Left renal pelvis (tissue), 4 donors: ENCODE data around the gene QPRT. TPM values are rescaled to one million over a fixed set of nuclear protein-coding genes. Genes with fewer than 3 reads are reported as not detected.
"Not testable (repeated sequence)": the region's sequence is repeated elsewhere in the genome, so short reads cannot be mapped to it uniquely, and the experiment has no call there.

Experiments used
- DNase-seq, 4 donors: peaks; one replicate each; pipeline ENCODE4 v3.0.0-alpha.2; 2013; ENCODE audit warnings: low read depth in 4 of 4, low spot score in 3 of 4
- polyA plus RNA-seq, 4 donors: library from polyadenylated mRNA; unstranded; fragments of 120-200 nt; gene quantifications; one replicate each; pipeline ENCODE4 v1.2.1, GENCODE V29; 2013; ENCODE audit not compliant: insufficient read length in 4 of 4

Gene QPRT
- polyA plus RNA-seq, 4 donors, result 89.1 to 190 (median 133) TPM

DNA sequence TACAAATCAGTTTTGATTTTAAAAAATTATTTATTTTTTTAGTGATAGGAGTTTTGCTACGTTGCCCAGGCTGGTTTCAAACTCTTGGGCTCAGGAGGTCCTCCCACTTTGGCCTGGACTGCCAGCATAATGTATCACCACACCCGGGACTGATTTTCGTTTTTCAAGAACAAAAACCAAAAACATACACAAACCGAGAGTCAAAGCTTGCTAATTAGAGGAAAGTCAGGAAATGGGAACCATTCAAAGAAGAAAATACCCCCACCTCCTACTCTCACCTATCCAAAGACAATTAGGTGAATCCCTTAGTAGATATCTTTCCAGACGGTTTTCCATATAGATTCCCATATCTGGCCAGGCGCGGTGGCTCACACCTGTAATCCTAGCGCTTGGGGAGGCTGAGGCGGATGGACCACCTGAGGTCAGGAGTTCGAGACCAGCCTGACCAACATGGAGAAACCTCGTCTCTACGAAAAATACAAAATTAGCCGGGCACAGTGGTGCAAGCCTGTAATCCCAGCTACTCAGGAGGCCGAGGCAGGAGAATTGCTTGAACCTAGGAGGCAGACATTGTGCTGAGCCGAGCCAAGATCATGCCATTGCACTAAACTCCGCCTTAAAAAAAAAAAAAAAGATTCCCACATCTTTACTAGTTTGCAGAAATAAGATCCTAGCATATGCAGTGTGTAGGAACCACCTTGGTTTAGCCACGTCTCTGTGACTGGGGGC is 16.8 kb upstream of the QPRT start:
- no peak for DNase-seq

DNA sequence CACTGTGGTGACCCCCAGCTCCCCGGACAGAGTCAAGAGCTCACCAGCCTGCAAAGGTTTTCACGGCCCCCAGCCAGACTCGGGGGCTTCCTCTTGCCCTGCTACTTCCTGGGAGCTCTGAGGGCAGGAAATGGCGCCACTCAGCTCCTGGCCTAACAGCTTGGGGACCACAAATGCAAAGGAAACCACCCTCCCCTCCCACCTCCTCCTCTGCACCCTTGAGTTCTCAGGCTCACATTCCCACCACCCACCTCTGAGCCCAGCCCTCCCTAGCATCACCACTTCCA is 16.3 kb upstream of the QPRT start:
- DNase-seq, result no peak

DNA sequence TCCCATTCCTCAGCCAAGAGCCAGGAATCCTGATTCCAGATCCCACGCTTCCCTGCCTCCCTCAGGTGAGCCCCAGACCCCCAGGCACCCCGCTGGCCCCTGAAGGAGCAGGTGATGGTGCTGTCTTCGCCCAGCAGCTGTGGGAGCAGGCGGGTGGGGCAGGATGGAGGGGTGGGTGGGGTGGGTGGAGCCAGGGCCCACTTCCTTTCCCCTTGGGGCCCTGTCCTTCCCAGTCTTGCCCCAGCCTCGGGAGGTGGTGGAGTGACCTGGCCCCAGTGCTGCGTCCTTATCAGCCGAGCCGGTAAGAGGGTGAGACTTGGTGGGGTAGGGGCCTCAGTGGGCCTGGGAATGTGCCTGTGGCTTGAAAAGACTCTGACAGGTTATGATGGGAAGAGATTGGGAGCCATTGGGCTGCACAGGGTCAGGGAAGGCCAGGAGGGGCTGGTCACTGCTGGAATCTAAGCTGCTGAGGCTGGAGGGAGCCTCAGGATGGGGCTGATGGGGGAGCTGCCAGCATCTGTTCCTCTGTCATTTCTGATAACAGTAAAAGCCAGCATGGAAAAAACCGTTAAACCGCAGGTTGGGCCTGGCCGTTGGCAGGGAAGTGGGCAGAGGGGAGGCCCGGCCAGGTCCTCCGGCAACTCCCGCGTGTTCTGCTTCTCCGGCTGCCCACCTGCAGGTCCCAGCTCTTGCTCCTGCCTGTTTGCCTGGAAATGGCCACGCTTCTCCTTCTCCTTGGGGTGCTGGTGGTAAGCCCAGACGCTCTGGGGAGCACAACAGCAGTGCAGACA is 15.8 kb upstream of the QPRT start, which contains the start of gene SPN:
Gene SPN (plus strand): TSS at position 232 of the 791 bp plus-strand sequence. CDS start 482 bp downstream, at position 714.
- no peak for DNase-seq

DNA sequence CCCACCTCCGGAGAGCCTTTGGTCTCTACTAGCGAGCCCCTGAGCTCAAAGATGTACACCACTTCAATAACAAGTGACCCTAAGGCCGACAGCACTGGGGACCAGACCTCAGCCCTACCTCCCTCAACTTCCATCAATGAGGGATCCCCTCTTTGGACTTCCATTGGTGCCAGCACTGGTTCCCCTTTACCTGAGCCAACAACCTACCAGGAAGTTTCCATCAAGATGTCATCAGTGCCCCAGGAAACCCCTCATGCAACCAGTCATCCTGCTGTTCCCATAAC is 15.2 kb upstream of the QPRT start:
- no peak for DNase-seq

DNA sequence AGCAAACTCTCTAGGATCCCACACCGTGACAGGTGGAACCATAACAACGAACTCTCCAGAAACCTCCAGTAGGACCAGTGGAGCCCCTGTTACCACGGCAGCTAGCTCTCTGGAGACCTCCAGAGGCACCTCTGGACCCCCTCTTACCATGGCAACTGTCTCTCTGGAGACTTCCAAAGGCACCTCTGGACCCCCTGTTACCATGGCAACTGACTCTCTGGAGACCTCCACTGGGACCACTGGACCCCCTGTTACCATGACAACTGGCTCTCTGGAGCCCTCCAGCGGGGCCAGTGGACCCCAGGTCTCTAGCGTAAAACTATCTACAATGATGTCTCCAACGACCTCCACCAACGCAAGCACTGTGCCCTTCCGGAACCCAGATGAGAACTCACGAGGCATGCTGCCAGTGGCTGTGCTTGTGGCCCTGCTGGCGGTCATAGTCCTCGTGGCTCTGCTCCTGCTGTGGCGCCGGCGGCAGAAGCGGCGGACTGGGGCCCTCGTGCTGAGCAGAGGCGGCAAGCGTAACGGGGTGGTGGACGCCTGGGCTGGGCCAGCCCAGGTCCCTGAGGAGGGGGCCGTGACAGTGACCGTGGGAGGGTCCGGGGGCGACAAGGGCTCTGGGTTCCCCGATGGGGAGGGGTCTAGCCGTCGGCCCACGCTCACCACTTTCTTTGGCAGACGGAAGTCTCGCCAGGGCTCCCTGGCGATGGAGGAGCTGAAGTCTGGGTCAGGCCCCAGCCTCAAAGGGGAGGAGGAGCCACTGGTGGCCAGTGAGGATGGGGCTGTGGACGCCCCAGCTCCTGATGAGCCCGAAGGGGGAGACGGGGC is 14.7 kb upstream of the QPRT start:
- no peak for DNase-seq

DNA sequence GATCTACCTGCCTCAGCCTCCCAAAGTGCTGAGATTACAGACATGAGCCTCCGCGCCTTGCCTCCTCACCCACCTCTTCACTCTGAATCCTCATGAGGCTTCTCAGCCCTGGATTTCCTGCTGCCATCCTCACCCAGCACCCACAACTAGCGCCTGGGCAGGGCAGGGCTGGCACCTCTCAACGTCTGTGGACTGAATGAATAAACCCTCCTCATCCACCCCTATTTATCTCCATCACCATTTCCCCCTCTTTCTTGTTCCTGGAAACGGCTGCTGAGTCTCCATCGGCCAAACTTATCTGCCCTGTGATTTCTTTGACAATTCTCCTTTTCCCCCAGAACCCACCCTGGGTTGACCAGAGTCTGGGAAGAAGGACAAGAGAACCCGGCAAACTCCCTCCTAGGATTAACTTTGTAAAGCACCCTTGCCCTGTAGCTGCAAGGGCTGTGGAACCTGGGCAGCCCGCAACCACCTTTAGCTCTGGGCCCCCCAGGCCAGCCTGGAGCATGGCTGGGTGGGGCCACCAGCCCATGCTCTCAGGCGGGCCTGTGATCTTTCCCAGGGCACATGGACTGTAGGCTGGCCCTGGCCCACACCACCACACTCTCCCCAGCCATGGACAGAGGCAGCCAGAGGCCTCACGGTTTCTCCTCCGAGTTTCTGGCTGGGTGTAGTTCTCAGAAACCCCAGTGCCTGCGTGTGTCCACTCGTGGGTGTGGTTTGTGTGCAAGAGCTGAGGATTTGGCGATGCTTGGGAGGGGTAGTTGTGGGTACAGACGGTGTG is 13.5 kb upstream of the QPRT start:
- no peak for DNase-seq

DNA sequence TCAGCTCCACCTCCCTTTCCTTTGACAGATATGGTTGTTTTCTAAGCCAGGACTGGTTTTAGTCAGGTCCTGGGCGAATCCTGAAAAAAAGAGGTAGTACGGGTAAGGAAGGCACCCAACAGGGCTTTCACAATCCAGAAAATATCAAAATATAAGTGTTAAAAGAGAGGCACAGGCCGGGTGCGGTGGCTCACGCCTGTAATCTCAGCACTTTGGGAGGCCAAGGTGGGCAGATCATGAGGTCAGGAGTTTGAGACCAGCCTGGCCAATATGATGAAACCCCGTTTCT is 11.7 kb upstream of the QPRT start:
- not testable (repeated sequence) for DNase-seq

DNA sequence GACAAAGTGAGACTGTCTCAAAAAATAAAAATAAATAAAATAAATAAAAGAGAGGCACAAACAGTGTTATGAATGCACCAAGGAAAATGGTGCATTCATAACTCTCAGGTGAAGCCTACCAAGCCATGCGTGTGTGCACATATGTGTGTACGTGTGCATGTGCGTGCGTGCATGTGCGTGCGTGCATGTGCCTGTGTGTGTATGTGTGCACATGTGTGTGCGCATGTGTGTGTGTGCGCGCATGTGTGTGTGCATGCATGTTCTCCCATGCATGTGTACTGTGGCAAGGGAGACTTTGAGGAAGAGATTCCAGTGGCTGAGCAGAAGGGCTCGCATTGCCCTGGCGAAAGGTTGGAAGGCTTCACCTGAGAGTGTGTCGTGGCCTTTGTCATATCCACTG is 11.2 kb upstream of the QPRT start:
- DNase-seq, result no peak

DNA sequence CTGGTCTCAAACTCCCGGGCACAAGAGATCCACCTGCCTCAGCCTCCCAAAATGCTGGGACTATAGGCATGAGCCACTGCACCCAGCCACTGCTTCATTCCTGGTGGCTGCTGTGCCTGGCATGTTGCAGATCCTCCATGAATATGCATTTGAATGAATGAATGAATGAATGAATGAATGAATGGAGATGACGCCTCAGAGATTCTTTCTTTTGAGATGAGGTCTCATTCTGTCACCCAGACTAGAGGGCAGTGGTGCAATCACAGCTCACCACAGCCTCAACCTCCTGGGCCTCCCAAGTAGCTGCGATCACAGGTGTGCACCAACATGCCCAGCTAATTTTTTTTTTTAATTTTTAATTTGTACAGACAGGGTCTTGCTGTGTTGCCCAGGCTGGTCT is 10.7 kb upstream of the QPRT start:
- no peak for DNase-seq

DNA sequence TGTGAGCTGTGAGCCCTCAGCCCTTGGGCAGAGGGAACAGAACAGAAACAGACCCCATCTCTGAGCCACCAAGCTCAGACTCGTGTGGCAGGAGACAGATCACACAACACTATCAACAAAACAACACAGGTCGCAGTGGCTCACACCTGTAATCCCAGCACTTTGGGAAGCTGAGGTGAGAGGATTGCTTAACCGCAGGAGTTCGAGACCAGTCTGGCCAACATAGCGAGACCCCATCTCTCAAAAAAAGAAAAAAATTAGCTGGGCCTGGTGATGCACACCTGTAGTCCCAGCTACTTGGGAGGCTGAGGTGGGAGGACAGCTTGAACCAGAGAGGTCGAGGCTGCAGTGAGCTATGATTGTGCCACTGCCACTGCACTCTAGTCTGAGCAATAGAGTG is 5.5 kb upstream of the QPRT start:
- DNase-seq, result no peak

DNA sequence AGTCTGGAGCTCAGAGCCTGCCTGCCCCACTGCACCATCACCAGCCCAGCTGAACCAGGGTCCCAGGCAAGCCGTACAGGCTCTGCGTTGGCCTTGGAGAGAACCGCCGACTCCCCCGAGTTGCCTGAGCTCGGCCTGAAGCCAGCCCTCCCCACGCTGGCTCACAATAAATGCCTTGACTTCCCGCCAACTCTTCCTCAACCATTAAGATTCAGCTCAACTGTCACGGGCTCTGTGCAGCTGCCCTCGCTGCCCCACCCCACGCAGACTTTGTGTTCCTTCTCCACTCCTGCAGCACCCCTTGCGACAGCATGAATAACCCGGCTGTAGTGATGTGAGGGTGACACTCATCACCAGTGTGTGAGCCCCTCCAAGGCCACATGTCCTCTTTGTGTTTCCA is 4.8 kb upstream of the QPRT start:
- DNase-seq, result no peak

DNA sequence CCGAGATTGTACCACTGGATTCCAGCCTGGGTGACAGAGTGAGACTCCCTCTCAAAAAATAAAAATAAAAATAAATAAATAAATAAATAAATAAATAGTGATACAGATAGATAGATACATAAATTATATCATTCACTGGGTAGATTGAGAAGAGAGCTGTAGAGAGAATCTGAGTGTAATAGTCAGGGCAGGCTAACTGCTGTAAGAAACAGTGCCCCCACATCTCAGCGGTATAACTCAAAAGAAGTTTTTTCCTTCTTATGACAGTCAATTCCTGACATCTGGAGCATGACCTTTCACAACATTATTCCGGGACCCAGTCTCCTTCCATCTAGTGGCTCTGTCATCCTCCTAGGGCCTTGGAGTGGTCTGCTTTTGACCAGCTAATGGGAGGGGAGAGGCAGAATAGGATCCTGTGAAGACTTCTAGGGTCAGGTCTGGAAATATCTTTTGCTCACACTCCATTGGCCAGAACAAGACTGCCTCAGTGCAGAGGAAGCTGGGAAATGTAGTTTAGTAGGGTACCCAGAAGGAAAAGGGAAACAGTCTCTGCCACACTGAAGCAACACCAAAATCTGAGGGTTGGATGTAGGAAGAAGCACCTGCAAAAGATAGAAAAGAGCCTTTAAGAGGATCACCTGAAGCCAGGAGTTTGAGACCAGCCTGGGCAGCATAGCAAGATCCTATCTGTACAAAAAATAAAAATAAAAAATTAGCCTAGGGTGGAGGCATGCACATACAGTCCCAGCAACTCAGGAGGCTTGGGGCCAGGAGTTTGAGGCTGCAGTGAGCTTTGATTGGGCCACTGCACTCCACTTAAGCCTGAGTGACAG is 3.0 kb upstream of the QPRT start:
- DNase-seq, result no peak

DNA sequence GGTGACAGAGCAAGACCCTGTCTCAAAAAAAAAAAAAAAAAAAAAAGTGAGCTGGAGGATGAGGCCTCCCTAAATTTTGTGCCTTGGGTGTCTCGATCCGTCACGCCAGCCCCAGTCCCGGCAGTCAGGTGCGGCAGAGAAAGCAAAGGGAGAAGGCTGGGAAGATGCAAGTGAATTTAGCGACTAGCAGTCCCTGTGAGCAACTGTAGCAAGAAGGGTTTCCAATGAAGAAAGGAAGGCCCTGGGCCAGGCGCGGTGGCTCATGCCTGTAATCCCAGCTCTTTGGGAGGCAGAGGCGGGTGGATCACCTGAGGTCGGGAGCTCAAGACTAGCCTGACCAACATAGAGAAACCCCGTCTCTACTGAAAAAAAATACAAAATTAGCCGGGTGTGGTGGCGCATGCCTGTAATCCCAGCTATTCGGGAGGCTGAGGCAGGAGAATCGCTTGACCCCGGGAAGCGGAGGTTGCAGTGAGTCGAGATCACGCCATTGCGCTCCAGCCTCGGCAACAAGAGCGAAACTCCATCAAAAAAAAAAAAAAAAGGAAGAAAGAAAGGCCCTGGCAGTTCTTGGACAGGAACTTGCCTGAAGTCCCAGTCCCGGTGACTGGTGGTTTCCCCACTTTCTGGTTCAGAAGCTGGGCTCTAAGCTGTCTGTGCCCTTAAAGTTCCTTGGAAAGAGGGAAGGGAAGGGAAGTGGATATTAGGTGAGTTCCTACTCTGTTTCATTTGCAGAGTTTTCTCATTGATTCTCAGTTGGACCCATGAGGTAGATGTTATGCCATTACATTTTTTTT is 1.8 kb upstream of the QPRT start:
- DNase-seq, result no peak

DNA sequence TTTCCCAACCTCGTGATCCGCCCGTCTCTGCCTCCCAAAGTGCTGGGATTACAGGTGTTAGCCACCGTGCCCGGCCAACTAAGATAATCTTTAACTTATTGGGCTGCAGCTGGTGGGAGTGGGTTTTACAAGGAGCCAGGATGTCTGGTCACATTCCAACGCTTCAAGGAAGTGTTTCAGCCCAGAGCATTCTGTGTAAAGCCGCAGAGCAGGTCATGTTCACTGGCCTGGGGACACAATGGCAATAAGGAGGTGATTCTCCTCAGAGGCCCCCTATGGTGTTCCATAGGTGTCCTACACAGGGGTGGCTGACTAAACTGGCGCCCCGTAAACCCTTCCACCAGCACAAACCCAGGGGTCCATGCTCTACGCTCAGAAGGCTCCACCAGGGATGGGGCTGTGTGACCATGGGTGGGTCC is 1.2 kb downstream of the QPRT start:
- peak in 2 of 4 donors; percentile 51 to 59 for DNase-seq

DNA sequence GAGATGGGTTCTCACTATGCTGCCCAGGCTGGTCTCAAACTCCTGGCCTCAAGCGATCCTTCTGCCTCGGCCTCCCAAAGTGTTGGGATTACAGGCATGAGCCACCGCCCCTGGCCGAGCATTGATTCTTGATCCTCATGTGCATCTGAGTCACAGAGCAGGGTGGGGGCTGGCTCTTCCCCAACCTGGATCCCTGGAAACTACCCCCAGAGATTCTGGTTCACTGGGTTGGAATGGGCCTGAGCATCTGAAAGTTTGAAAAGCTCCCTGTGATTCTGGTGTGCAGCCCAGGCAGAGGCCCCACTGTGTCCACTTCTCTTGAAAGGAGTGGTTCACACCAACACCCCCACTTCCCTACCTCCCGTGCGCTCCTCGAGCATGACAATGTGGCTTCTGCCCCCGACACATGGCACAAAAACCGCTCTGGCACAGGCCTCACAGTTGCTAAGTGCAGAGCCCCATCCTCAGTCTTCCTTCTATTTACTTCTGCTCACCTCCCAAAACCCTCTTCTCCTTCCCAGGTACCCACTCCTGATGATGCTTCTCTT is 4.6 kb downstream of the QPRT start:
- DNase-seq, result no peak

DNA sequence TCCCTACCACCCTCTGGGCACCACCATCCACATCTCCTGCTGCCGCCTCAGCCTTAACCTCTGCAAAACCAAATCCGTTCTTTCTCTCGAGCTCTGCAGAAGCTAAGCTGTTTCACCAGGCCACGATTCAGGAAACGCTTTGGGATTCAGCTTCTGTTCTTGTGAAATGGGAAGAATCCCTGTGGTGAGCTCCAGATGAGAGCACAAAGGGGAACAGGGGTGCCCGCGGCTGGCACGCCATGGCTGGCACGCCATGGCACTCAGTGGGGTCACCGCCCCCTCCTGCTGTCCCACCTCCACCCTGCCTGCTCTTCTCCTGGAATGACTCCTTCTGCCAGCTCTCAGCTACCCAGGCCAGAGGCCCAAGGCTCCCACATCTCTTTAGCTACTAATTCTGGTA is 5.7 kb downstream of the QPRT start:
- no peak for DNase-seq

DNA sequence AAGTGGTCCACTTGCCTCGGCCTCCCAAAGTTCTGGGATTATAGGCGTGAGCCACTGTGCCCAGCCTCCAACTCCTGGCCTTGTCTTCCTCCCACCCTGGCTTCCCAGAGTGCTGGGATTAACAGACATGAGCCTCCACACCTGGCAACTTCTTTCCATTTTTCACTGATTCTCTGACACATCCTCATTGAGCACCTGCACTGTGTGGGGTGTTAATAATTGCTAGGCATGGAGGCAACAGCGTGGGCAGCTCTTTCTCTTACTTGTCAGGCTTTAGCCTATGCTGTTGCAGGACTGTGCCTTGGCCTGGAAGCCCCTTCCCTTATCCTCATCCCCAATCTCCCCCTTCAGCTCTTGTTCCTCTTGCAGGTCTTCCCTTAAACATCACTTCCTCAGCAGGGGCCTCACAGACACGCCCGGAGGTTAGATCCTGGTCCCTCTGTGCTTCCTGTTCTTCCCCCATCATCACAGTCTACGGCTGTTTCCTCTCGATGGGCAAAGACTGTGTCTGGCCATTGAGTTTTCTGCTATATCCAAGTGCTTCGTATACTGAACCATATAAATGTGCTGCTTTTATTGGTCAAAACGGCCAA is 7.9 kb downstream of the QPRT start:
- no peak for DNase-seq

DNA sequence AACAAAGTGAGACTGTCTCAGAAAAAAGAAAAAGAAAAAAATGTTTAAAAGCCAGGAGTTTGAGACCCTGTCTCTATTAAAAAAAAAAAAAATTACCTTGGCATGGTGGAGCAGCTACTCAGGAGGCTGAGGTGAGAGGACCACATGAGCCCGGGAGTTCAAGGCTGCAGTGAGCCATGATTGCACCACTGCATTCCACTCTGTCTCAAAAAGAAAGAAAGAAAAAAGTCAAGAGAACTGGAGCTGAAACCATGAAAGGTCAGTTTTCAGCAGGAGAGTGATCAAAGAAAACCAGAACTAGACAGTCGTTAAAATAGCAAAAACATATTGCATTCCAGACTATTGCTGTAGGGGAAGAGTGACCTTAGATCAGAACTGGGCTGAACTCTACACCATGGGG is 8.8 kb downstream of the QPRT start:
- no peak for DNase-seq

DNA sequence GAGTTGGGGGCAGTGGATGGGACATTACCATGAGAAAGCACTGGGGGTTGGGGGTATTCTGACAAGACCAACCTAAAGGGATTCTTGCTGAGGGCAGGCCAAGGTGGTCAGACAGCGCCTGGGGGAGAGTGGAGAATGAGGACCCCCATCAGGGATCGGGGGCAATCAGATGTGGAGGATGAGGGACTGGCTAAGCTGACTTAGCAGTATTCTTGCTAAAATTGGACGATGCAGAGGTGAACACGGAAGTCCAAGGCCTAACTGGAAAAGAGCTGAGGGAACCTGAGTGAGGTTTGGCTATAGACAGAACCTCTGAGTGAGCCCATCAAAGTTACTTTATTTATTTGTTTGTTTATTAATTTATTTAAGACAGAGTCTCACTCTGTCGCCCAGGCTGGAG is 9.2 kb downstream of the QPRT start:
- no peak for DNase-seq
